ENCODE data around the gene PPP2R1A. TPM values are rescaled to one million over a fixed set of nuclear protein-coding genes. Genes with fewer than 3 reads are reported as not detected.

The PPP2R1A gene
- total RNA-seq, 4 donors from 2014 or later: 141 to 162 (median 156) TPM

DNA sequence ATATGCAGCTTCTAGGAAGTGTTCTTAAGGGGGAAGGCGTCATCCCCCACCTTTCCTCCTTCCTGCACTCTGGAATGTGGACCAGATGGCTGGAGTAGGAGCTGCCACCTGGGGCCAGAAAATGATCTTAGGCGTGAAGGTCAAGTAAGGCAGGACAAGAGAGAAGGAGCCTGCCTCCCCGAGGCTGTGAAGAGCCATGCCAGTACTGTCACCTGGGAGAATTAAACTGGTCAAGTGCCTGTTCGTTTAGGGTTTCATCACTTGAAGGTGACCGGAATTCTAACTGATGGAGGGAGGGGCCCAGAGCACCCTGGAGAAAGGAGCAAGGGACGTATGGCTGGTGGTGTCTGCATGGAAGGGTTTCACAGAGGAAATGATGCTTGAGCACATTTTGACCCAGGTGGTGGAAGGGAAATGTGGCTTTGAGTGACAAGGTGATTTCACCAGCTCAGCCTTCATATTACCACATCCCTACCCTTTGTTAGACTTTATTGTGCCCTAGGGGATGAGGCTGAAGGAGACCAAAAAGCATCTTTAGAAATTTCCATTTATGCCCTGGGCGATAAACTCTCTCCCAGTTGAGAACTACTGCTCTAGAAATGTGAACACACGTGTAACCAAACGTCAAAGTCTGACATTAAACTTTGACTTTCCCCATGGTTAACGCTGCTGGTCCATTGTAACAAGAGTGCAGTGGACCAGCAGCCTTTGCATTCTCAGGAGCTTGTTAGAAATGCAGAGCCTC is 37.5 kb downstream of the PPP2R1A start:
- no peak for DNase-seq (ENCODE audit: low spot score)
- ATAC-seq (ENCODE audit: low FRiP score): no peak
- TF ChIP-seq, protein P1, sequence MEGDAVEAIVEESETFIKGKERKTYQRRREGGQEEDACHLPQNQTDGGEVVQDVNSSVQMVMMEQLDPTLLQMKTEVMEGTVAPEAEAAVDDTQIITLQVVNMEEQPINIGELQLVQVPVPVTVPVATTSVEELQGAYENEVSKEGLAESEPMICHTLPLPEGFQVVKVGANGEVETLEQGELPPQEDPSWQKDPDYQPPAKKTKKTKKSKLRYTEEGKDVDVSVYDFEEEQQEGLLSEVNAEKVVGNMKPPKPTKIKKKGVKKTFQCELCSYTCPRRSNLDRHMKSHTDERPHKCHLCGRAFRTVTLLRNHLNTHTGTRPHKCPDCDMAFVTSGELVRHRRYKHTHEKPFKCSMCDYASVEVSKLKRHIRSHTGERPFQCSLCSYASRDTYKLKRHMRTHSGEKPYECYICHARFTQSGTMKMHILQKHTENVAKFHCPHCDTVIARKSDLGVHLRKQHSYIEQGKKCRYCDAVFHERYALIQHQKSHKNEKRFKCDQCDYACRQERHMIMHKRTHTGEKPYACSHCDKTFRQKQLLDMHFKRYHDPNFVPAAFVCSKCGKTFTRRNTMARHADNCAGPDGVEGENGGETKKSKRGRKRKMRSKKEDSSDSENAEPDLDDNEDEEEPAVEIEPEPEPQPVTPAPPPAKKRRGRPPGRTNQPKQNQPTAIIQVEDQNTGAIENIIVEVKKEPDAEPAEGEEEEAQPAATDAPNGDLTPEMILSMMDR (IDR thresholded peaks at IDR 0.05): no peak

DNA sequence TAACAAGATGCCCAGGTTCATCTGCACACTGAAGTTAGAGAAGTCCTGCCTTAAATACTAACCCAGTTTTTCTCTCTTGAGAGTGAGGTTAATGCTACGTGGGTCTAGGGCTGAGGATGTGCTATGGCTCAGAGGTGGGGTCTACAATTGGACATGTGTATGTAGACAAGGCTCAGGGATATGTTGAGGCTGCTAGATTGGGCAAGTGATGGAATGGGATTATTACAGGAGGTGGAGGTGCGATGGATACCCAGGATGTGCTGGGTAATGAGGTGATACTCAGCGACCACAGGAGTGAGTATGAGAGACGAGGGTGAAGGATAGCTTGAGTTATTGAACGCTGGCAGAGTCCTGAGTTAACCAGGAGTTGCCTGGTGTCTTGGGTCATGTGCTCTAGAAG is 38.1 kb downstream of the PPP2R1A start:
- DNase-seq (ENCODE audit: low spot score) (no peak), ATAC-seq (ENCODE audit: low FRiP score) (no peak)
- TF ChIP-seq, protein P1 (IDR thresholded peaks at IDR 0.05): no peak

DNA sequence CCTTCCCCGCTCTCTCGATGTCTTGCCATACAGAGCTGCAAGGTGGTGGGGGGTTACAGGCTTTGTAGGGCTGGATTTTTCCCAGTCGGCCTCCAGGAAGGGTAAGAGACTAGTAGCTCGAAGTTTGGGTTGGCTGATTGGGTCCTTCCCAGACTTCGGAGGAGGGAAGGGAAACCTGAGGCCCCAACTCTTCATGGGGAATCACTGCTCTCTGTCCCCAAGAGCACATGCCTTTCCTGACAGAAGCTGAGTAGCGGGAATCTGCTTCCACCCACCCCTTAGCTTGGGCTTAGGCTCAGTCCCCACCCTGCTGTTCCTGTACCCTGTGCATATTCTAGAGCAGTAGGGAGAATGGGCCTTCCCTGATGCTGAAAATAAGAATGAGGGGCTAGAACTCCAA is 39.7 kb downstream of the PPP2R1A start:
- TF ChIP-seq, protein P1 (IDR thresholded peaks at IDR 0.05): no peak
- DNase-seq (ENCODE audit: low spot score) (no peak), ATAC-seq (ENCODE audit: low FRiP score) (no peak)

DNA sequence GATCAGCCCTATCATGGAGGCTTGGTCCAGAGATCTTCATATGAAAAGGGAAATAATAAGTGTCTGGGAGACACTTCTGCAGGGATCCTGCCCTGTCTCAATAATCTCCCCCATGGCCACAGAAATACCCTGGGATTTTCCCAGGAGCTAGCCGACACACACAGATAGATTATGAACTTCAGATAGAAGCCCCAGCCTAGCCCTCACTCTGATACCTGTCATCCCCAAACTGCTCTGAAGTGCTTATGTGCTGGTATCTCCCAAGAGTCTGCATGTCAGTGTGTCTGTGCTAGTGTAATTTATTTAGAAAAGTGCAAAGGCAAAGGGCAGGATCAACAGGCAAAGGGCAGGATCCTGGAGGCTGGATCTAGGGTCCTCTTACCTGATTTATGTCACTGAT is 40.8 kb downstream of the PPP2R1A start:
- DNase-seq (ENCODE audit: low spot score) (no peak), ATAC-seq (ENCODE audit: low FRiP score) (no peak)
- TF ChIP-seq, protein P1 (IDR thresholded peaks at IDR 0.05): no peak

DNA sequence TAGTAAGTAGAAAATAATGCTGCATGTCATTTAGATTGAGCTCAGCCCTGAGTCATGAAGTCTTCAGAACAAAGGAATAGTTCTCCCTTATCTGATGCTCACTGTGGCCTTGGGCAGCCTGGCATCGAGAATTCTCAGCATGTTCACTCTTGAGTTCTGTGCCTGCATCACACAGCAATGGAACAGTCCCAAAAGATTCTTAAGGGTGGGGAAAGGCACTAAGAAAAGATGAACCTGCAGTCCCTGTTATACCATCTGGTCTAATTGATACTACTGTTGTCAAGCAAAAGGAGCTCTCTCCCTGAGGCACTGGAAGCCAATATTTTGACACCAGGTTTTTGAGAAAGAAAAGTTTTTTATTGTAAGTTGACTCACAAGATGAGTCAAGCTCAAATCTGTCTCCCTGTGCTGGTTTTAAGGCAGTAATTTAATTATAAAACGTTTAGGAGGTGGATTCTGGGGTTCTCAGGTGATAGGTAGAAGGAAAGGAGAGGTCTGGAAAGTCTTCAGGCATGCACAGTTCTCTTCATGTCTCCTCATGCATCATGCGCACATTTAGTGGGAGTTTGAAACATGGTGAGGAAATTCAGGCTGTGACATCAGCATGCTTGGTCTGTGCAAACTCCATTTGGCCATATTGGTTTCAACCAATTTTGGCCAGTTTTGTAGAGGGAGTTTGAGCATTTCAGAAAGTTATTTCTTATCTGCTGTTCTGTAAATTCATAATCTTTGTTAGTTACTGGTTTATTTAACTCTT is 41.5 kb downstream of the PPP2R1A start:
- TF ChIP-seq, protein P1 (IDR thresholded peaks at IDR 0.05): no peak
- ATAC-seq (ENCODE audit: low FRiP score): no peak

DNA sequence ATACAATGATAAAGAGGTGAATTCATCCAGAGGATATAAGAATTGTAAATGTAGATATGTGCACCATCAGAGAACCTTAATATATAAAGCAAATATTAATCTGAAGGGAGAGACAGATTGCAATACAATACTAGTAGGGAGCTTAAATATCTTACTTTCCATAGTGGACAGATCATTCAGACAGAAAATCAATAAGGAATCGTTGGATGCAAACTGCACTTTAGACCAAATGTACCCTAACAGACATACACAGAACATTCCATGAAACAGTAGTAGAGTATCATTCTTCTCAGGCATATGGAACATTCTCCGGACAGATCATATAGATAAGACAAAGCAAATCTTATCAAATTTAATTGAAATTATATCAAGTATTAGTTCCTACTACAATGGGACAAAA is 44.6 kb downstream of the PPP2R1A start:
- ATAC-seq (ENCODE audit: low FRiP score) (no peak), DNase-seq (ENCODE audit: low spot score) (no peak)
- TF ChIP-seq, protein P1 (IDR thresholded peaks at IDR 0.05): no peak

More for the DNA sequence above, 41.5 kb downstream of the PPP2R1A start:
- no peak for DNase-seq (ENCODE audit: low spot score)
